Measurements from ENCODE around the gene NUMBL. TPM values are rescaled to one million over a fixed set of nuclear protein-coding genes. Genes with fewer than 3 reads are reported as not detected.
A peak's percentile ranks its signal among the peaks of the same experiment; 100 is the strongest.

Gene NUMBL
- total and polyA plus RNA-seq, 3 experiments from 2014 or later, result 1.1 to 13.7 (median 13.6) TPM

GRCh38 chr19:40718774-40719391 lies 28.4 kb upstream of the NUMBL start:
- Histone ChIP-seq H3K4me1 (ENCODE audit: insufficient read depth, low read length) (peaks cover 59% of the 10 kb centered on the region), H3K4me3 (ENCODE audit: low read length) (peak overlapping the region; percentile 99), H3K9me3 (ENCODE audit: low read length) (no peaks in the 10 kb centered on the region), H3K27me3 (ENCODE audit: insufficient read depth, low read length, poor library complexity, severe bottlenecking) (no peaks in the 10 kb centered on the region), H3K36me3 (ENCODE audit: insufficient read depth, low read length) (no peaks in the 10 kb centered on the region), H3K27ac (ENCODE audit: low read depth, low read length) (peak overlapping the region; percentile 98)
- peaks cover 0 to 37% (median 8%) of the 10 kb centered on the region in 3 donors for H3K36me3 Mint-ChIP-seq
- H3K9me3 Mint-ChIP-seq, result no peaks in the 10 kb centered on the region
- CTCF ChIA-PET, result interaction anchor here (1.1 kb wide), 1 partner anchor 9 kb away, joined by 3 read pairs; no protein-coding TSS in a partner anchor
- H3K27ac Mint-ChIP-seq, result peak overlapping the region; percentile 67 to 99 (median 90)
- H3K27me3 Mint-ChIP-seq, result peaks cover 0 to 2% of the 10 kb centered on the region in 2 donors
- H3K4me1 Mint-ChIP-seq, result peaks cover 62 to 84% (median 82%) of the 10 kb centered on the region in 3 donors
- POLR2A ChIA-PET, result interaction anchor here (0.6 to 0.7 kb wide), 2 partner anchors 59 to 82 kb away, joined by 5 read pairs; partner anchors contain the start of gene RAB4B
- DNase-seq, result no peak
- H3K4me3 Mint-ChIP-seq, result peak overlapping the region; percentile 80 to 97 (median 91)

- H3K36me3 Mint-ChIP-seq, result peaks cover 0 to 35% (median 8%) of the 10 kb centered on the region in 3 donors
- H3K9me3 Mint-ChIP-seq, result no peaks in the 10 kb centered on the region
- Histone ChIP-seq H3K9me3 (ENCODE audit: low read length) (no peaks in the 10 kb centered on the region), H3K27ac (ENCODE audit: low read depth, low read length) (peak overlapping the region; percentile 98), H3K4me3 (ENCODE audit: low read length) (peak overlapping the region; percentile 99), H3K27me3 (ENCODE audit: insufficient read depth, low read length, poor library complexity, severe bottlenecking) (no peaks in the 10 kb centered on the region), H3K4me1 (ENCODE audit: insufficient read depth, low read length) (peaks cover 59% of the 10 kb centered on the region), H3K36me3 (ENCODE audit: insufficient read depth, low read length) (no peaks in the 10 kb centered on the region)
- H3K27ac Mint-ChIP-seq, result peak overlapping the region in 7 of 8 donors; percentile 67 to 99 (median 94)
- DNase-seq, result peak in 1 of 5 donors; percentile 4
- ChIA-PET CTCF (interaction anchor here (1.1 to 1.6 kb wide), 3 partner anchors 10 to 101 kb away, joined by 3 to 4 read pairs (median 4); no protein-coding TSS in a partner anchor), POLR2A (interaction anchor here (0.5 to 2.2 kb wide), 5 partner anchors 60 to 544 kb away, joined by 5 to 9 read pairs (median 8); partner anchors contain the start of genes EGLN2 and RAB4B)
- peaks cover 0 to 2% of the 10 kb centered on the region in 2 donors for H3K27me3 Mint-ChIP-seq
- H3K4me1 Mint-ChIP-seq, result peaks cover 62 to 84% (median 78%) of the 10 kb centered on the region in 3 donors
- peak overlapping the region; percentile 80 to 97 (median 91) for H3K4me3 Mint-ChIP-seq
Observed at GRCh38 chr19:40717880-40718773, 27.7 kb upstream of the NUMBL start.

GRCh38 chr19:40717325-40717879 lies 27.0 kb upstream of the NUMBL start:
- Histone ChIP-seq H3K27ac (ENCODE audit: low read depth, low read length) (peak overlapping the region; percentile 98), H3K9me3 (ENCODE audit: low read length) (no peaks in the 10 kb centered on the region), H3K36me3 (ENCODE audit: insufficient read depth, low read length) (no peaks in the 10 kb centered on the region), H3K4me1 (ENCODE audit: insufficient read depth, low read length) (peaks cover 59% of the 10 kb centered on the region), H3K4me3 (ENCODE audit: low read length) (peak overlapping the region; percentile 99), H3K27me3 (ENCODE audit: insufficient read depth, low read length, poor library complexity, severe bottlenecking) (no peaks in the 10 kb centered on the region)
- peaks cover 0 to 36% (median 7%) of the 10 kb centered on the region in 3 donors for H3K36me3 Mint-ChIP-seq
- ChIA-PET CTCF (interaction anchor here (0.6 to 1.6 kb wide), 4 partner anchors 35 to 102 kb away, joined by 3 to 4 read pairs (median 4); no protein-coding TSS in a partner anchor), POLR2A (interaction anchor here (0.5 to 2.2 kb wide), 4 partner anchors 60 to 545 kb away, joined by 8 to 19 read pairs (median 8); partner anchors contain the start of genes EGLN2 and RAB4B)
- H3K27me3 Mint-ChIP-seq, result peaks cover 0 to 2% of the 10 kb centered on the region in 2 donors
- DNase-seq, result no peak
- H3K9me3 Mint-ChIP-seq, result no peaks in the 10 kb centered on the region
- H3K4me1 Mint-ChIP-seq, result peaks cover 62 to 85% (median 78%) of the 10 kb centered on the region in 3 donors
- H3K27ac Mint-ChIP-seq, result peak overlapping the region in 6 of 8 donors; percentile 75 to 88 (median 82)
- peak overlapping the region; percentile 80 to 97 (median 89) for H3K4me3 Mint-ChIP-seq

GRCh38 chr19:40716482-40717324 lies 26.3 kb upstream of the NUMBL start, which contains the start of the genes COQ8B and ITPKC:
Gene COQ8B, minus strand, starts transcription at chr19:40716886. Its CDS starts 2,254 bp downstream, at chr19:40714632.
Gene ITPKC, plus strand, starts transcription at chr19:40717112. Its CDS starts 24 bp downstream, at chr19:40717136.
- POLR2A ChIA-PET, result interaction anchor here (0.6 to 2.2 kb wide), 6 partner anchors 26 to 90 kb away, joined by 3 to 19 read pairs (median 7); partner anchors contain the start of genes ACTMAP, EGLN2, NUMBL and RAB4B
- H3K27ac ChIP-seq (ENCODE audit: low read depth, low read length), result peak within 1 kb of the TSS; percentile 98
- Mint-ChIP-seq H3K27me3 (peaks cover 0 to 2% of the 10 kb centered on the region in 2 donors), H3K27ac (peak within 1 kb of the TSS; percentile 93 to 100 (median 98)), H3K4me1 (peaks cover 58 to 82% (median 73%) of the 10 kb centered on the region in 3 donors), H3K4me3 (peak within 1 kb of the TSS; percentile 87 to 97 (median 91)), H3K9me3 (no peaks in the 10 kb centered on the region), H3K36me3 (peaks cover under 1 to 33% (median 4%) of the 10 kb centered on the region in 3 donors)
- H3K27me3 ChIP-seq (ENCODE audit: insufficient read depth, low read length, poor library complexity, severe bottlenecking), result no peaks in the 10 kb centered on the region
- peak; percentile 98 to 100 (median 99) for DNase-seq
- H3K4me3 ChIP-seq (ENCODE audit: low read length), result peak within 1 kb of the TSS; percentile 99
- CTCF ChIA-PET, result interaction anchor here (0.6 to 1.6 kb wide), 7 partner anchors 36 to 102 kb away, joined by 3 to 4 read pairs (median 3); no protein-coding TSS in a partner anchor
- no peaks in the 10 kb centered on the region for H3K36me3 ChIP-seq (ENCODE audit: insufficient read depth, low read length)
- H3K4me1 ChIP-seq (ENCODE audit: insufficient read depth, low read length), result peaks cover 59% of the 10 kb centered on the region
- no peaks in the 10 kb centered on the region for H3K9me3 ChIP-seq (ENCODE audit: low read length)

- H3K36me3 Mint-ChIP-seq, result peaks cover 5 to 39% (median 10%) of the 10 kb centered on the region in 3 donors
Observed at GRCh38 chr19:40716031-40716481, 25.6 kb upstream of the NUMBL start.

GRCh38 chr19:40714441-40715299 lies 24.2 kb upstream of the NUMBL start:
- H3K4me3 ChIP-seq (ENCODE audit: low read length), result peak overlapping the region; percentile 99
- POLR2A ChIA-PET, result interaction anchor here (0.5 to 0.6 kb wide), 2 partner anchors 38 to 111 kb away, joined by 3 to 4 read pairs; no protein-coding TSS in a partner anchor
- H3K9me3 Mint-ChIP-seq, result no peaks in the 10 kb centered on the region
- peaks cover 47% of the 10 kb centered on the region for H3K4me1 ChIP-seq (ENCODE audit: insufficient read depth, low read length)
- no peaks in the 10 kb centered on the region for H3K27me3 ChIP-seq (ENCODE audit: insufficient read depth, low read length, poor library complexity, severe bottlenecking)
- H3K27ac Mint-ChIP-seq, result peak overlapping the region; percentile 93 to 100 (median 98)
- H3K36me3 ChIP-seq (ENCODE audit: insufficient read depth, low read length), result peaks cover 5% of the 10 kb centered on the region
- no peaks in the 10 kb centered on the region for H3K27me3 Mint-ChIP-seq
- H3K36me3 Mint-ChIP-seq, result peaks cover 5 to 44% (median 8%) of the 10 kb centered on the region in 3 donors
- peak; percentile 90 to 97 (median 93) for DNase-seq
- H3K27ac ChIP-seq (ENCODE audit: low read depth, low read length), result peak overlapping the region; percentile 98
- peaks cover 52 to 69% (median 68%) of the 10 kb centered on the region in 3 donors for H3K4me1 Mint-ChIP-seq
- H3K4me3 Mint-ChIP-seq, result peak overlapping the region; percentile 87 to 97 (median 91)
- no peaks in the 10 kb centered on the region for H3K9me3 ChIP-seq (ENCODE audit: low read length)
- CTCF ChIA-PET, result interaction anchor here (1.2 kb wide), 1 partner anchor 38 kb away, joined by 3 read pairs; no protein-coding TSS in a partner anchor

More at GRCh38 chr19:40716031-40716481, 25.6 kb upstream of the NUMBL start:
- no peaks in the 10 kb centered on the region for H3K9me3 ChIP-seq (ENCODE audit: low read length)
- no peaks in the 10 kb centered on the region for H3K27me3 ChIP-seq (ENCODE audit: insufficient read depth, low read length, poor library complexity, severe bottlenecking)
- ChIA-PET POLR2A (interaction anchor here (0.9 to 2.2 kb wide), 4 partner anchors 25 to 90 kb away, joined by 3 to 19 read pairs (median 7); partner anchors contain the start of genes ACTMAP, NUMBL and RAB4B), CTCF (interaction anchor here (0.7 to 1.1 kb wide), 3 partner anchors 50 to 91 kb away, joined by 3 read pairs; no protein-coding TSS in a partner anchor)
- H3K4me1 ChIP-seq (ENCODE audit: insufficient read depth, low read length), result peaks cover 58% of the 10 kb centered on the region
- Mint-ChIP-seq H3K4me3 (peak overlapping the region; percentile 87 to 97 (median 91)), H3K4me1 (peaks cover 61 to 82% (median 78%) of the 10 kb centered on the region in 3 donors), H3K27me3 (peaks cover 0 to 1% of the 10 kb centered on the region in 2 donors), H3K9me3 (no peaks in the 10 kb centered on the region), H3K27ac (peak overlapping the region; percentile 93 to 100 (median 98))
- DNase-seq, result peak; percentile 39 to 86 (median 49)
- H3K27ac ChIP-seq (ENCODE audit: low read depth, low read length), result peak overlapping the region; percentile 98
- H3K36me3 ChIP-seq (ENCODE audit: insufficient read depth, low read length), result peaks cover 5% of the 10 kb centered on the region
- H3K4me3 ChIP-seq (ENCODE audit: low read length), result peak overlapping the region; percentile 99

Measured in CD8-positive, alpha-beta memory T cell (primary cell).